GM12878 (cell line): Measurements from ENCODE around the gene AFTPH. TPM values are rescaled to one million over a fixed set of nuclear protein-coding genes. Genes with fewer than 3 reads are reported as not detected.

Source experiments
- ATAC-seq: fragments of 200-7000 bp; cut with Tn5 transposase; 3 replicates; pipeline ENCODE4 v1.9.1; 2020; ENCODE audit warnings: mild to moderate bottlenecking, moderate library complexity
- BruUV-seq: library from RNA; stranded (reverse); fragments of 400-500 nt; replicated peaks from 2 replicates; lab custom pipeline; 2021; lab: Mats Ljungman, UMichigan
- CTCF ChIA-PET: fragments of 300-600 bp; sonication (Branson Sonifier 250); formaldehyde crosslinking; extraction: SDS; loops from one replicate; lab custom pipeline; 2021; ENCODE audit warnings: inconsistent platforms; lab: Yijun Ruan, JAX
- POLR2A ChIA-PET: fragments of 350-600 bp; formaldehyde crosslinking; extraction: SDS; loops from one replicate; lab custom pipeline; 2021; ENCODE audit warnings: inconsistent platforms; lab: Charles Lee
- RAD21 ChIA-PET: fragments of 300-600 bp; sonication (Branson Sonifier 250); formaldehyde crosslinking; loops from one replicate; lab custom pipeline; 2023; ENCODE audit warnings: antibody characterized with exemption; ENCODE audit not compliant: unreplicated experiment; lab: Charles Lee
- SMC1A ChIA-PET: fragments of 300-600 bp; sonication (Branson Sonifier 250); formaldehyde crosslinking; loops from one replicate; lab custom pipeline; 2023; ENCODE audit not compliant: unreplicated experiment, uncharacterized antibody; lab: Charles Lee
- DNase-seq: peaks from one replicate; pipeline ENCODE4 v3.0.0-alpha.2; 2011; ENCODE audit warnings: low read depth, low spot score
- FAIRE-seq: peaks from 3 replicates; lab custom pipeline; 2011; peaks lifted over from hg19 to GRCh38; lab: Jason Lieb, UNC
- H2AFZ ChIP-seq: 2 replicates; pipeline ENCODE4 v1.6.0; 2011; ENCODE audit warnings: low read depth, low read length, control low read depth; ENCODE audit not compliant: control insufficient read depth
- H3K27ac ChIP-seq: 2 replicates; pipeline ENCODE4 v1.5.1; 2011; ENCODE audit warnings: control low read depth; ENCODE audit not compliant: control insufficient read depth, insufficient read depth
- H3K27me3 ChIP-seq, 2 experiments: replicated peaks in 1 of 2; 2 replicates each; pipeline versions ENCODE4 v1.6.0 to v1.6.1; 2011; ENCODE audit warnings: low read length in 1 of 2; ENCODE audit not compliant: control insufficient read depth in 2 of 2, insufficient read depth in 2 of 2
- H3K36me3 ChIP-seq, 2 experiments: 2 replicates each; pipeline ENCODE4 v1.5.1; 2011; ENCODE audit warnings: low read length in 1 of 2; ENCODE audit not compliant: control insufficient read depth in 2 of 2, insufficient read depth in 2 of 2
- H3K4me1 ChIP-seq: 2 replicates; pipeline ENCODE4 v1.6.1; 2011; ENCODE audit warnings: mild to moderate bottlenecking, low read length, moderate library complexity, mixed read lengths; ENCODE audit not compliant: control insufficient read depth, insufficient read depth
- H3K4me2 ChIP-seq: 2 replicates; pipeline ENCODE4 v1.6.0; 2011; ENCODE audit warnings: control low read depth; ENCODE audit not compliant: control insufficient read depth, insufficient read depth
- H3K4me3 ChIP-seq: fragments of 200-600 bp; sonication (generic); 2 replicates; pipeline ENCODE4 v1.5.1; 2016
- H3K79me2 ChIP-seq: 2 replicates; pipeline ENCODE4 v1.6.0; 2011; ENCODE audit warnings: low read length; ENCODE audit not compliant: control insufficient read depth, insufficient read depth
- H3K9ac ChIP-seq: 2 replicates; pipeline ENCODE4 v1.8.0; 2011; ENCODE audit warnings: low read length, control low read depth, mixed read lengths; ENCODE audit not compliant: control insufficient read depth, insufficient read depth
- H3K9me3 ChIP-seq: replicated peaks from 3 replicates; pipeline ENCODE4 v1.5.1; 2011; ENCODE audit warnings: mild to moderate bottlenecking, low read length; ENCODE audit not compliant: control insufficient read depth, insufficient read depth
- H4K20me1 ChIP-seq: 2 replicates; pipeline ENCODE4 v1.6.0; 2011; ENCODE audit not compliant: control insufficient read depth, insufficient read depth
- BMI1 ChIP-seq: fragments of 450-650 bp; IDR thresholded peaks from 2 replicates; pipeline ENCODE4 v1.6.1; 2016; ENCODE audit warnings: mild to moderate bottlenecking, moderate library complexity, borderline replicate concordance
- CHD1 ChIP-seq: IDR thresholded peaks from 2 replicates; pipeline ENCODE4 v1.6.1; 2012; ENCODE audit warnings: low read depth, low read length, improper control_type of control experiment
- CREB1 ChIP-seq: IDR thresholded peaks from 2 replicates; pipeline ENCODE4 v1.6.1; 2012; ENCODE audit warnings: low read depth, mild to moderate bottlenecking, inconsistent platforms
- E4F1 ChIP-seq: fragments of 450-650 bp; IDR thresholded peaks from 2 replicates; pipeline ENCODE4 v1.6.1; 2018; ENCODE audit warnings: borderline replicate concordance, mild to moderate bottlenecking; ENCODE audit not compliant: partially characterized antibody
- EGR1 ChIP-seq, 2 experiments: IDR thresholded peaks; 1 replicate in 1 of 2; 2 replicates in 1 of 2; pipeline ENCODE4 v1.6.1; 2011 to 2012; ENCODE audit warnings: low read depth in 2 of 2, low read length in 2 of 2, borderline replicate concordance in 1 of 2, mild to moderate bottlenecking in 1 of 2, moderate library complexity in 1 of 2
- HCFC1 ChIP-seq: fragments of 150-350 bp; IDR thresholded peaks from 2 replicates; pipeline ENCODE4 v1.6.1; 2014; ENCODE audit warnings: low read length
- IRF4 ChIP-seq: IDR thresholded peaks from 2 replicates; pipeline ENCODE4 v1.6.1; 2011; ENCODE audit warnings: low read depth, low read length
- RAD51 ChIP-seq: fragments of 450-650 bp; IDR thresholded peaks from 2 replicates; pipeline ENCODE4 v1.6.1; 2016; ENCODE audit warnings: moderate library complexity, mild to moderate bottlenecking, inconsistent platforms
- SKIL ChIP-seq: fragments of 450-650 bp; IDR thresholded peaks from 2 replicates; pipeline ENCODE4 v1.6.1; 2017; ENCODE audit warnings: mild to moderate bottlenecking, low read depth, inconsistent platforms; ENCODE audit not compliant: poor library complexity, severe bottlenecking
- SMAD1 ChIP-seq: fragments of 450-650 bp; IDR thresholded peaks from 2 replicates; pipeline ENCODE4 v1.6.1; 2018; ENCODE audit warnings: mild to moderate bottlenecking, low read depth; ENCODE audit not compliant: partially characterized antibody
- ZBTB33 ChIP-seq: fragments of 450-650 bp; IDR thresholded peaks from 2 replicates; pipeline ENCODE4 v1.6.1; 2017; ENCODE audit warnings: mild to moderate bottlenecking
- ZBTB4 ChIP-seq: fragments of 450-650 bp; formaldehyde crosslinking; IDR thresholded peaks from 2 replicates; pipeline ENCODE4 v1.4.0; 2022; ENCODE audit warnings: mild to moderate bottlenecking, moderate library complexity
- WGBS: methylation state at CpG from one replicate; pipeline ENCODE4 v1.1.6; 2016; ENCODE audit warnings: low lambda C conversion rate; ENCODE audit not compliant: insufficient replicate concordance, insufficient coverage; ENCODE audit errors: missing lambda C conversion rate; 5-methylcytosine and 5-hydroxymethylcytosine counted together
- in situ Hi-C: fragments of 300-500 bp; cut with MboI; formaldehyde crosslinking; loops from 9 replicates; pipeline ENCODE4 v1.14.3; 2018; ENCODE audit warnings: mixed read lengths
- intact Hi-C: fragments of 100-400 bp; cut with micrococcal nuclease; formaldehyde crosslinking; loops from one replicate; pipeline ENCODE4 v1.14.2; 2022; ENCODE audit not compliant: unreplicated experiment
- polyA plus RNA-seq, 11 experiments: library from polyadenylated mRNA; depleted of rRNA in 4 of 11; unstranded in 6 of 11; stranded (reverse) in 5 of 11; fragments of >200 nt; fragmentation: Nextera tagmentation in 4 of 11; fragmentation: Illumina TruSeq in 1 of 11; extraction: Ambion mirVana in 4 of 11; extraction: Trizol in 1 of 11; gene quantifications; 1 replicate in 1 of 11; 2 replicates in 10 of 11; pipeline versions ENCODE4 v1.2.1 to v1.2.3, GENCODE V29; 2011 to 2016; ENCODE audit warnings: inconsistent platforms in 2 of 11, missing spikeins in 2 of 11, low read depth in 1 of 11
- total RNA-seq, 4 experiments: library from RNA; depleted of rRNA in 3 of 4; stranded (reverse); fragments of >200 nt in 3 of 4; fragmentation: Illumina TruSeq in 1 of 4; extraction: Trizol in 1 of 4; gene quantifications; 2 replicates each; pipeline versions ENCODE4 v1.2.1 to v1.2.3, GENCODE V29; 2013 to 2021

Gene AFTPH
- total and polyA plus RNA-seq, 10 of the 15 experiments (the other 5 are each of a cell fraction or from before 2014, with no cell fraction given): 25.6 to 77.3 (median 39.5) TPM

GRCh38 chr2:64485331-64485730 lies 38.8 kb upstream of the AFTPH start:
- DNase-seq (no peak), FAIRE-seq (no peak), ATAC-seq (no peak)
- TF ChIP-seq CREB1 (no peak), EGR1 (IDR thresholded peaks at IDR 0.05; ENCODE audit: borderline replicate concordance in 1 of 2, low read depth in 2 of 2, low read length in 2 of 2) (no peak), CHD1 (no peak), HCFC1 (no peak), ZBTB4 (CRISPR knock-in tag) (no peak), IRF4 (no peak), E4F1 (no peak), SMAD1 (no peak), SKIL (no peak), BMI1 (no peak), ZBTB33 (no peak), RAD51 (no peak)
- no peaks in the 10 kb centered on the region for H3K9me3 ChIP-seq
- WGBS: 18% methylated on average over 4 of the region's 4 CpGs
- SMC1A ChIA-PET: interaction anchor here (1.0 to 14.7 kb wide), 10 partner anchors 9 to 436 kb away, joined by 4 to 300 read pairs (median 5); no protein-coding TSS in a partner anchor
- no peaks in the 10 kb centered on the region for H3K36me3 ChIP-seq
- H3K4me1 ChIP-seq: peaks cover 5% of the 10 kb centered on the region
- in situ Hi-C loops: loop anchor here (5.0 kb wide), 2 partner anchors 153 to 433 kb away; no protein-coding TSS in a partner anchor
- intact Hi-C loops: no loop called here
- no peak overlapping the region for H3K4me3 ChIP-seq
- H3K4me2 ChIP-seq: no peak overlapping the region
- CTCF ChIA-PET: interaction anchor here (0.7 to 12.8 kb wide), 17 partner anchors 8 to 436 kb away, joined by 3 to 467 read pairs (median 4); no protein-coding TSS in a partner anchor
- BruUV-seq: no TSS peak
- no peak overlapping the region for H3K9ac ChIP-seq
- no peaks in the 10 kb centered on the region for H3K27me3 ChIP-seq
- H3K79me2 ChIP-seq: no peaks in the 10 kb centered on the region
- RAD21 ChIA-PET: interaction anchor here (1.0 to 14.6 kb wide), 6 partner anchors 26 to 550 kb away, joined by 3 to 240 read pairs (median 4); no protein-coding TSS in a partner anchor
- H2AFZ ChIP-seq: no peak overlapping the region
- POLR2A ChIA-PET: interaction anchor here (1.1 kb wide), 1 partner anchor 154 kb away, joined by 8 read pairs; no protein-coding TSS in a partner anchor
- no peaks in the 10 kb centered on the region for H4K20me1 ChIP-seq
- H3K27ac ChIP-seq: no peak overlapping the region
